Measurements from ENCODE around the gene HSPH1.
"Not testable (repeated sequence)": the region's sequence is repeated elsewhere in the genome, so short reads cannot be mapped to it uniquely, and the experiment has no call there.

Gene HSPH1

DNA sequence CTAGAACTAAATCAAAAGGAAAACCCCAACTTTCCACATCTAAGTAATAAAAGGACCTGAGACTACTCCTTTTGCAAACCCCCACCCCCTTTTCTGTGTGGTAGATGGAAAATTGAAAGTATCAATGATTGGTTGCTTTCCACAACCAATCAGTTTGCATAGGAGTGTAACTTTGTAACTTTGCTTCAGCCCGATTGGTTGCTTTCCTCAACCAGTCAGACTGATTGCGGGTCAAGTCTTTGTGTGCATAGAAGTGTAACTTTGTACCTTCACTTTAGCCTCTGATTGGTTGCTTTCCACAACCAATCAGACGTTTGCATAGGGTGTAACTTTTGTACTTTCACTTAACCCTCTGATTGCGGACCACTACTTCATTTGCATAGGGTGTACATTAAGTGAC lies 30.0 kb upstream of the HSPH1 start:
- Mint-ChIP-seq H3K4me3 (no peak overlapping the region), H3K9me3 (peaks cover 0 to 8% of the 10 kb centered on the region in 2 donors), H3K27me3 (peaks cover 7% of the 10 kb centered on the region), H3K27ac (no peak overlapping the region), H3K4me1 (peaks cover 8% of the 10 kb centered on the region)
- no peak for DNase-seq
- no peak for ATAC-seq

DNA sequence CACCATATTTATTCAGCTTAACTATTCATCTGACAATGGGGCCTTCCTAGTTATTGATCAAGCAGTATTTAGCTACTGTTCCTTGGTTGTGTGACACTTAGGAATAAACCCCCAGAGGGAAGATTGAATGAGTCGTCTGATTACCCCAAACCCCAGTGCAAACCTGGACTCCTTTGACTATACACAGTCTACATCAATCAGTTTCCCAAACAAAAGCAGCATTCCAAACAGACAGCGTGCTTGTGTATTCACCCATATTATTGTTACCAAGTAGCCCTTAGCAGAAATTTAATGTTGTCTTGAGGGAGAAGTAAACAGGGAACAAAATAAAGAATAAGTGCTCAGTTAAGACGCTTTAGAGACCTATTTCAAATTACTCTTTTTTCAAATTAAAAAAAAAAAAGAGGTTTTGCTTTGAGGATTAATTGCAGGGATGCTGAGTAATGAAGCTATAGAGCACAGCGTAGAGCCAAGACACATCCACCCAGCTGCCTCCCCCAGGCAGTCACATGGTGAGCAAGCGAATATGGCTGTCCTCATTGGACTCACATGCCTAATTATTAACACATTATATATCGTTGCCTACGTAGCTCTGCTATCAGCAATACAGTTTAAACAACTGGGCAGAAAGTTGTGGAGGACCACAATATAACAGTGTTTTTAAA lies 23.4 kb upstream of the HSPH1 start:
- H3K4me3 Mint-ChIP-seq = no peak overlapping the region
- peaks cover 5% of the 10 kb centered on the region for H3K27me3 Mint-ChIP-seq
- H3K4me1 Mint-ChIP-seq = no peaks in the 10 kb centered on the region
- ATAC-seq (no peak), DNase-seq (no peak)
- H3K9me3 Mint-ChIP-seq = no peaks in the 10 kb centered on the region
- no peak overlapping the region for H3K27ac Mint-ChIP-seq

DNA sequence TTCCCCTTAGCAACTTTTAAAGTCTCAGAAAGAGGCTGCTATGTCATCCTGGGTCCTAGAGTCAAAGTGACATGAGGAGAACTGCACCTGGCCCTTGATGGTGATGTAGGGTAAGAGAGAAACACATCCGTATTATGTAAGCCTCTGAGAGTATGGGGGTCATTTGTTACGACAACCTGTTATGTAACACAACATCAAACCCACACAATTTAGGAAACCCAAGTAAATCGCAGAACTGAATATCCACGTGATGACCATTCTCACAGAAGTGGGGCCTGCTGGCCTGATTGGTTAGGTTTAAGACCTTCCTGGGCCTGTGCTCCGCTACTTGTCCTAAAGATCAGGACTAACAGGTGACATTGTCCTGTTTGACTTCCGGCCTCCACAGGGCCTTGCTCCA lies 22.7 kb upstream of the HSPH1 start:
- no peak overlapping the region for H3K27ac Mint-ChIP-seq
- no peak for ATAC-seq

DNA sequence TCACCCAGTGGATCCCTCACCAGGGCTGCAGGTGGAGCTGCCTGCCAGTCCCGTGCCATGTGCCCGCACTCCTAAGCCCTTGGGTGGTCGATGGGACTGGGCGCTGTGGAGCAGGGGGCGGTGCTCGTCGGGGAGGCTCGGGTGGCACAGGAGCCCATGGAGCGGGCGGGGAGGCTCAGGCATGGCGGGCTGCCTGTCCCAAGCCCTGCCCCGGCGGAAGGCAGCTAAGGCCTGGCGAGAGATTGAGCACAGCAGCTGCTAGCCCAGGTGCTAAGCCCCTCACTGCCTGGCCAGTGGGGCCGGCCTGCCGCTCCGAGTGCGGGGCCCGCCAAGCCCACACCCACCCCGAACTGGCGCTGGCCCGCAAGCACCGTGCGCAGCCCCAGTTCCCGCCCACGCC lies 21.3 kb upstream of the HSPH1 start:
- DNase-seq (no peak), ATAC-seq (no peak)
- Mint-ChIP-seq H3K27me3 (peaks cover 7% of the 10 kb centered on the region), H3K4me3 (no peak overlapping the region), H3K4me1 (no peaks in the 10 kb centered on the region), H3K27ac (no peak overlapping the region), H3K9me3 (no peaks in the 10 kb centered on the region)

More for the DNA sequence above, 22.7 kb upstream of the HSPH1 start:
- H3K27me3 Mint-ChIP-seq = peaks cover 3% of the 10 kb centered on the region
- no peak overlapping the region for H3K4me3 Mint-ChIP-seq
- H3K4me1 Mint-ChIP-seq = no peaks in the 10 kb centered on the region
- H3K9me3 Mint-ChIP-seq = no peaks in the 10 kb centered on the region
- DNase-seq = no peak

DNA sequence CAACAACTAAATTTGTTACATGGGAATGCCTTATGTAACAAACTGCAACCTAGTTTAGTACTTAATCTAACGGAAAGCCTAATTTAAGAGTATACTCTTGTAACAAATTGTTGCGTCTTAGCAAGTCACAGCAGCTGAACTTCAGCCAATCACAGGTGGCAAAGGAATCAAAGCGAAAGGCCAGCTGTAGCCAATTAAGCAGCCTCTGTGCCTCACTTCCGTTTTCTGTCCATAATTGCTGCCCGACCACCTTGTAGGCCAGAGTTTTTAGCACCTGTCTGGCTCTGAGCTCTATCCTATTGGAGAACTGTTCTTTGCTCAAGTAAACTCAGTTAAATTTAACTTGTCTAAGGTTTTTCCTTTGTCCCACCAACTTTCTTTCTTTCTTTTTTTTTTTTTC lies 18.1 kb upstream of the HSPH1 start:
- DNase-seq = no peak
- H3K27me3 Mint-ChIP-seq = peaks cover 7% of the 10 kb centered on the region

DNA sequence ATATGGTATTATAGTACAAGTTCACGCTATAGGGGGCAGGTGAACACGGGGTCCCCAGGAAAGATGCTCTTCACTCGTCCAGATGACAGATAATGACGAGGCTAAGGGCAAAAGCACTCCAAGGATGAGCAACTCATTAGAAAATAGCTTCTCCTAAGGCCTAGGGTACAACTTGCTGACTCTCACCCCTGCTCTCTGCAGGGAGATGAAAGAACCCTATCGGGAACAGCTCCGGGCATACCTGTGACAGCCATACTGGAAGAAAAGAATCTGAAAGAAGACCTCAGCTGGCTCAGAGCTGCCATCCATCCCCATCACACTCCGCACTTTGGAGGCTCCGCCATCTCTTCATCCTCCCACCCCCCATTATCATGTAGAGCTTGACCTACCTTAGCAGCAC lies 17.5 kb upstream of the HSPH1 start:
- ATAC-seq (no peak), DNase-seq (no peak)
- Mint-ChIP-seq H3K27me3 (peaks cover 7% of the 10 kb centered on the region), H3K27ac (no peak overlapping the region), H3K9me3 (peaks cover 0 to 6% of the 10 kb centered on the region in 2 donors), H3K4me1 (no peaks in the 10 kb centered on the region), H3K4me3 (no peak overlapping the region)

More for the DNA sequence above, 18.1 kb upstream of the HSPH1 start:
- Mint-ChIP-seq H3K27ac (no peak overlapping the region), H3K9me3 (peaks cover 0 to 6% of the 10 kb centered on the region in 2 donors), H3K4me3 (no peak overlapping the region), H3K4me1 (no peaks in the 10 kb centered on the region)
- ATAC-seq = no peak

DNA sequence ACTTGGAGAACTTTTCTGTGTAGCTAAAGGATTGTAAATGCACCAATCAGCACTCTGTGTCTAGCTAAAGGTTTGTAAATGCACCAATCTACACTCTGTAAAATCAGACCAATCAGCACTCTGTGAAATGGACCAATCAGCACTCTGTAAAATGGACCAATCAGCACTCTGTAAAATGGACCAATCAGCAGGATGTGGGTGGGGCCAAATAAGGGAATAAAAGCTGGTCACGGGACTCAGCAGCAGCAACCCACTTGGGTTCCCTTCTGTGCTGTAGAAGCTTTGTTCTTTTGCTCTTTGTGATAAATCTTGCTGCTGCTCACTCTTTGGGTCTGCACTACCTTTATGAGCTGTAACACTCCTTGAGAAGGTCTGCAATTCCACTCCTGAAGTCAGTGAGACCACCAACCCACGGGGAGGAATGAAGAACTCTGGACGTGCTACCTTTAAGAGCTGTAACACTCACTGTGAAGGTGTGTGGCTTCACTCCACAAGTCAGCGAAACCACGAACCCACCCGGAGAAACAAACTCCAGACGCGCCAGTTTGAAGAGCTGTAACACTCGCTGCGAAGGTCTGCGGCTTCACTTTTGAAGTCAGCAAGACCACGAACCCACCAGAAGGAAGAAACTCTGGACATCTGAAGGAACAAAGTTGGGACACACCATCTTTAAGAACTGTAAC lies 16.2 kb upstream of the HSPH1 start:
- peaks cover 19% of the 10 kb centered on the region for H3K27me3 Mint-ChIP-seq
- peak overlapping the region; percentile 59 to 63 for H3K4me3 Mint-ChIP-seq
- H3K27ac Mint-ChIP-seq = peak overlapping the region in 1 of 2 donors; percentile 79
- not testable (repeated sequence) for ATAC-seq, H3K4me1 Mint-ChIP-seq, H3K9me3 Mint-ChIP-seq
- peak in 1 of 2 donors; percentile 19 for DNase-seq

DNA sequence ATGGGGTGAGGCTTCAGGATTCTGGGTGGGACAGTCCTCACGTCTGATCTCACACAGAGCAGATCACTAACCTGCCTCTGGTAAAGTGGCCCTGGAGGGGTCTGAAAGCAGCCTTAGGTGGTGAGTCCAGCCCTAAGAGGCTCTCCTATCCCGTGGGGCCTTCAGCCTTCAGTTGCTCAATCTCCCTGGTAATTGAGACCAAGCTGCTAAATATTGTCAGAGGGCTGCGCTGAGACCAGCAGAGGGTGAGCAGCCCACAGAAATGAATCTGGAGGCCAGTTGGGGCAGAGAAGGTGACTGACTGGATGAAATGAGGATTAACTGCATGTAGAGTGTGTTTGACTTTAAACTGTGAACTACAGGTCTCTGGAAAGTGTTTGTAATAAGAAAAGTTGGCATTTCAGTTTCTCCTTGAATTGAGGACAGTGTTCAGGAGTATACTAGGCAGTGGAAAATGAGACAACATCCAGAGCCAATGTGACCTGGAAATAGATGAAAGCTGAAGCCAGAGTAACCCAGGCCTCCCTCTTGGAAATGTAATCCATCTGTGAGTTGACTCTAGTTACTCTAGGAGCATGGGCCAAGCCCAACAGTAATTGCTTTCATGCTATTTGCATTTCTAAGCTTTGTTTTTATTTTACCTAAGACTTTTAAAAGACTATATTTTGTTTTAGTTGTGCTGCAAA lies 14.3 kb upstream of the HSPH1 start:
- Mint-ChIP-seq H3K4me1 (no peaks in the 10 kb centered on the region), H3K27ac (no peak overlapping the region), H3K9me3 (peaks cover 0 to 6% of the 10 kb centered on the region in 2 donors), H3K4me3 (no peak overlapping the region), H3K27me3 (peaks cover 21% of the 10 kb centered on the region)
- no peak for DNase-seq
- no peak for ATAC-seq

DNA sequence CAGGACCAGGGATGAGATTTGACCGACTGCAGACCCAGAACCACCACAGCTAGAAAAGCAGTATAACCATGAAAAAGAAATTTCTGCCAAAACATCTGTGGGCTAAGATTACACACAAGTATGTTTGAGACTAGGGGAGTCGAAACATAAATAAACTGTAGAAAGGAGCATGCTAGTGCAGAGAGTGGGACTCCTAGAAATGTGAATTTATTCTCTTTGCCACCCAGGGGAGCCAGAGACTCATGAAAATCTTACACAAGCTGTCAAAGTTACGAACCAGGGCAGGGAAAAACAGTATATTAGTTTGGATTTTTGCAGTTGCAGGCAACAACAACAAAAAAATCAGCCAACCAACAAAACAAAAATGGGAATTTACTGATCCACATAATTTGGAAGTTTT lies 12.3 kb upstream of the HSPH1 start:
- DNase-seq (no peak), ATAC-seq (no peak)
- peaks cover 7% of the 10 kb centered on the region for H3K4me1 Mint-ChIP-seq
- no peak overlapping the region for H3K4me3 Mint-ChIP-seq
- peaks cover 0 to 6% of the 10 kb centered on the region in 2 donors for H3K9me3 Mint-ChIP-seq
- peaks cover 14% of the 10 kb centered on the region for H3K27me3 Mint-ChIP-seq
- H3K27ac Mint-ChIP-seq = no peak overlapping the region

DNA sequence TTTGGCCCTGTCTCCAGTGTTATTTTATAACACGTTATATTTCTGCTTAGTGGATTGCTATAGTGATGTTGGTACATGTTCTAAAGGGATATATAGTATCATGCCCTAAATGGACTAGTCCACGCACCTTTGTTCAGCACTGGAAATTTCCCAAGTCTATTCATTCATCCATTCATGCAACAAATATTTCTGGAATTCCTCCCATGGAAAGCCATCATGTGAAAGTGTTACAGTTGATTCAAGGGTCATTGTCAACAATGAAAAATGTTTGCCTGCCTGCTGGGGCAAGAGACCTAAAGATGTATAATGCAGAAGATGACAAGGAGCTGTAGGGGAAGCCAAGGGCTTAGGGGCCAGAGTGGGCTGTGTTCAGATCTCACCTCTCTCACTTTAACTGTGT lies 10.8 kb upstream of the HSPH1 start:
- Mint-ChIP-seq H3K27ac (no peak overlapping the region), H3K4me3 (no peak overlapping the region), H3K4me1 (peaks cover 19% of the 10 kb centered on the region), H3K9me3 (peaks cover 0 to 6% of the 10 kb centered on the region in 2 donors), H3K27me3 (peaks cover 14% of the 10 kb centered on the region)
- ATAC-seq (no peak), DNase-seq (no peak)

DNA sequence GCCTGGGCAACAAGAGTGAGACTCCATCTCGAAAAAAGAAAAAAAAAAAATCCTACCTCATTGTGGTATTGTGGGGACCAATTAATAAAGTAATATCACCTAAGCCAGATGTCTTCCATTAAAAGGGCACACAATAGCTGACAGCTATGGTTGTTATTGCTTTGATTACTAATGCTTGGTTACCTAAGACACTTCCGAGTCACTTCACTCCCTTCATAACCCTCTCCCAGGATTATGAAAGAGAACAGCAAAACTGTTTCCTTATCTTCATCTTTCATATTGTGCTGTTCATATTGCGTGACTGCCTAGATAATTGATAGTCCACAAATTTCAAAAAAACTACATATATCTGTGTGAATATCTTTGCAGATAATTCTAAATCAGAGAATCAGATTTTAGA lies 10.3 kb upstream of the HSPH1 start:
- Mint-ChIP-seq H3K4me3 (no peak overlapping the region), H3K27ac (no peak overlapping the region), H3K9me3 (peaks cover 0 to under 1% of the 10 kb centered on the region in 2 donors), H3K27me3 (peaks cover 14% of the 10 kb centered on the region), H3K4me1 (peaks cover 19% of the 10 kb centered on the region)
- DNase-seq (no peak), ATAC-seq (no peak)

DNA sequence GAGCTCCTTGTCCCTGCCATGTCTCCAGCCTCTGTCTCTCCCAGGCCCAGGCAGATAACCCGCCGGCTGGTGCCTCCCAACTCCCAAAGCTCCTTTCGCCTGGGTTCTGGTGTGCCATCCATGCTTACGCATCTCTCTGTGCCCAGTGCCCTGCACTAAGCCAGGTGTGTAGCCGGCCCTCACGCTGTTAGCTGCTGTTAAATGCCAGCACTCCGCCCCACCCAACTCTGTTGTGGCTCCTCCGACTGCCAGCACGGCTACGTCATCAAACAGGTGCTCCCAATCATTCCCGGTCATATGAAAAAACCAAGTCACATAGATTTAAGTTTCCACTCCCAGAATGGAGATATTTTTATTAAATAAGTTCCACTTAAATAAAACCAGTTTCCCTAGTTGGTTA lies 7.0 kb upstream of the HSPH1 start:
- Mint-ChIP-seq H3K4me3 (no peak overlapping the region), H3K27me3 (peaks cover 9% of the 10 kb centered on the region)

DNA sequence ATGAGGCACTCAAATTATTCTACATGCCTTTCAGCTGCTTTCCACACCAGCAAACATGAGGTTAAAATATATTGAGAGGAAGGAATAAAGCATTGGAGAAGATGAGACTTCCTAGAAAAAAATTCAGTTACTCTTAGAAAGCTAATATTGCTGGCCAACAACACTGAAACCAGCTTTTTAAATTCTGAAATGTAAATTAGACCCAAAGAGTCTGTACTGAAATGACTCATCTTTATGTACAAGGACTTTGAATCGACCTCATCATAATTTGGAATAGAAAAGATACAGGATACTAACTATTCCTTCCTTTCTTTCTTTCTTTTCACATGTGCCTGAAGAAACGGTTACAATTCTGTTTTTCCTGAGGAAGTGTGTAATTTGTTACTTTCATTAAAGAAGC lies 6.5 kb upstream of the HSPH1 start:
- peak overlapping the region in 1 of 2 donors; percentile 10 for H3K4me3 Mint-ChIP-seq
- no peak for ATAC-seq
- H3K4me1 Mint-ChIP-seq = peaks cover 21% of the 10 kb centered on the region
- DNase-seq = no peak
- H3K9me3 Mint-ChIP-seq = no peaks in the 10 kb centered on the region
- no peak overlapping the region for H3K27ac Mint-ChIP-seq
- peaks cover 3% of the 10 kb centered on the region for H3K27me3 Mint-ChIP-seq

More for the DNA sequence above, 7.0 kb upstream of the HSPH1 start:
- Mint-ChIP-seq H3K9me3 (no peaks in the 10 kb centered on the region), H3K4me1 (peaks cover 19% of the 10 kb centered on the region), H3K27ac (peak overlapping the region in 1 of 2 donors; percentile 17)
- ATAC-seq (no peak), DNase-seq (no peak)

DNA sequence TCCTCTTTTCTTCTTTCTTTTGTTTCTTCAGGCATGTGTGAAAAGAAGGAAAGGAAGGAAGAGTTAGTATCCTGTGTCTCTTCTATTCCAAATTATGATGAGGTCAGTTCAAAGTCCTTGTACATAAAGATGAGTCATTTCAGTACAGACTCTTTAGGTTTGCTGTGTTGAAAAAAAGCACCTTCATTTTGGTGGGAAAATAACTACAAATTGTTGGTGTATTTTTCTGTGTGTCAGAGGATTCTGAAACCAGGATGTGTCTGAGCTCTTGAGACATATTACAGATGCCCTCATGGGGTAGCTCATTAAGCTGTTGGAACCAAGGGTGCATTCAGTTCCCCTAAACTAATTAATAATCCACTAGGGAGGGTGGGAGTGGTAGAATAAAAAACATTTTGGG lies 5.8 kb upstream of the HSPH1 start:
- Mint-ChIP-seq H3K27ac (no peak overlapping the region), H3K9me3 (no peaks in the 10 kb centered on the region), H3K27me3 (no peaks in the 10 kb centered on the region), H3K4me3 (no peak overlapping the region), H3K4me1 (peaks cover 27% of the 10 kb centered on the region)
- DNase-seq (no peak), ATAC-seq (peak; percentile 77)

DNA sequence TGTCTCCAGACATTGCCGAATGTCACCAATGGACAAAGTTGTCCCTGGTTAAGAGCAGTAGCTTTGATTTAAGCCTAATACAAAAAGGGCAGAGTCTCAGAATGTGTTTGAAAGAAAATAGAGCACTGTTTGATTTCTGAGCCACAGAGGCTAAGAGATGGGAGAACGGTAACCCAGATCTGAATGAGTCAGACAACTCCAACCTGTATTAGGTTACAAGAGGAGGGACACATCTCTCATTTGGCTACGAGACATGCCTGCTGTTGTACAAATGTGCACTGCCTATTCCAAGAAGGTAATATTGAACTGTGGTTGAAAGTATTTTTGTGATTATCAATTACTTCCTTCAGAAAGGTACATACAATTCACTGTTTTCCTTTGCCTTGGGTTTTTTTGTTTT lies 4.9 kb upstream of the HSPH1 start:
- DNase-seq = no peak
- no peak for ATAC-seq
- Mint-ChIP-seq H3K27me3 (no peaks in the 10 kb centered on the region), H3K4me1 (peaks cover 27% of the 10 kb centered on the region), H3K27ac (no peak overlapping the region), H3K4me3 (no peak overlapping the region), H3K9me3 (no peaks in the 10 kb centered on the region)
